Liver (tissue), 3 donors: ENCODE results near the gene IGDCC3.

Experiments used
- CTCF ChIP-seq: fragments of 150-350 bp; IDR thresholded peaks from 2 replicates; pipeline ENCODE4 v1.5.1; 2017; ENCODE audit warnings: improper control_type of control experiment, low read depth, low read length; ENCODE audit not compliant: missing input control
- EGR1 ChIP-seq, 2 donors: IDR thresholded peaks; 2 replicates each; pipeline ENCODE4 v1.6.1; 2016 to 2018; ENCODE audit warnings: antibody characterized with exemption in 2 of 2, low read depth in 2 of 2
- FOXA2 ChIP-seq: IDR thresholded peaks from 2 replicates; pipeline ENCODE4 v1.6.1; 2016; ENCODE audit warnings: antibody characterized with exemption
- GABPA ChIP-seq, 2 donors: IDR thresholded peaks in 1 of 2; conservative IDR thresholded peaks in 1 of 2; 2 replicates each; pipeline ENCODE4 v1.6.1; 2016; ENCODE audit warnings: antibody characterized with exemption in 2 of 2, mild to moderate bottlenecking in 1 of 2, moderate library complexity in 1 of 2
- JUND ChIP-seq, 2 donors: IDR thresholded peaks; 2 replicates each; pipeline ENCODE4 v1.6.1; 2016; ENCODE audit warnings: antibody characterized with exemption in 2 of 2
- MAX ChIP-seq: IDR thresholded peaks from 2 replicates; pipeline ENCODE4 v1.6.1; 2016; ENCODE audit warnings: antibody characterized with exemption
- NR2F2 ChIP-seq: IDR thresholded peaks from 2 replicates; pipeline ENCODE4 v1.6.1; 2016; ENCODE audit warnings: antibody characterized with exemption
- REST ChIP-seq: IDR thresholded peaks from 2 replicates; pipeline ENCODE4 v1.6.1; 2016; ENCODE audit warnings: antibody characterized with exemption, mild to moderate bottlenecking
- RXRA ChIP-seq, 2 donors: IDR thresholded peaks; 2 replicates each; pipeline ENCODE4 v1.6.1; 2017 to 2018; ENCODE audit warnings: antibody characterized with exemption in 2 of 2, mild to moderate bottlenecking in 1 of 2
- TAF1 ChIP-seq: conservative IDR thresholded peaks from 2 replicates; pipeline ENCODE4 v1.6.1; 2016; ENCODE audit warnings: antibody characterized with exemption, mild to moderate bottlenecking
- YY1 ChIP-seq: IDR thresholded peaks from 2 replicates; pipeline ENCODE4 v1.6.1; 2016; ENCODE audit warnings: antibody characterized with exemption, mild to moderate bottlenecking
- ZBTB33 ChIP-seq: IDR thresholded peaks from 2 replicates; pipeline ENCODE4 v1.6.1; 2016; ENCODE audit warnings: antibody characterized with exemption
- donor health status: healthy.
- donor health status: healthy.

- TF ChIP-seq CTCF = no peak
- no peak for TF ChIP-seq RXRA (IDR thresholded peaks at IDR 0.05)
- TF ChIP-seq JUND (IDR thresholded peaks at IDR 0.05) = no peak
- TF ChIP-seq ZBTB33 = no peak
- TF ChIP-seq FOXA2 = no peak
- TF ChIP-seq NR2F2 = no peak
- no peak for TF ChIP-seq YY1
- TF ChIP-seq REST = no peak
- TF ChIP-seq EGR1 (IDR thresholded peaks at IDR 0.05; ENCODE audit: low read depth in 2 of 2) = no peak
- TF ChIP-seq MAX = no peak
- TF ChIP-seq GABPA (IDR thresholded peaks at IDR 0.05 in 1 of 2, conservative IDR thresholded peaks at IDR 0.05 in 1 of 2) = no peak
- no peak for TF ChIP-seq TAF1
Observed at GRCh38 chr15:65333148-65333820, 44.5 kb downstream of the IGDCC3 start.
